ENCODE data around the gene NAE1.
"Not testable (repeated sequence)": the region's sequence is repeated elsewhere in the genome, so short reads cannot be mapped to it uniquely, and the experiment has no call there.

NAE1 gene

GRCh38 chr16:66800856-66801255 is 29.9 kb downstream of the NAE1 start:
- DNase-seq = no peak

- DNase-seq = no peak
These were observed 32.6 kb downstream of the NAE1 start for GRCh38 chr16:66798161-66798560.

- DNase-seq = not testable (repeated sequence)
These were observed 36.8 kb downstream of the NAE1 start for GRCh38 chr16:66793984-66794383.

DNA sequence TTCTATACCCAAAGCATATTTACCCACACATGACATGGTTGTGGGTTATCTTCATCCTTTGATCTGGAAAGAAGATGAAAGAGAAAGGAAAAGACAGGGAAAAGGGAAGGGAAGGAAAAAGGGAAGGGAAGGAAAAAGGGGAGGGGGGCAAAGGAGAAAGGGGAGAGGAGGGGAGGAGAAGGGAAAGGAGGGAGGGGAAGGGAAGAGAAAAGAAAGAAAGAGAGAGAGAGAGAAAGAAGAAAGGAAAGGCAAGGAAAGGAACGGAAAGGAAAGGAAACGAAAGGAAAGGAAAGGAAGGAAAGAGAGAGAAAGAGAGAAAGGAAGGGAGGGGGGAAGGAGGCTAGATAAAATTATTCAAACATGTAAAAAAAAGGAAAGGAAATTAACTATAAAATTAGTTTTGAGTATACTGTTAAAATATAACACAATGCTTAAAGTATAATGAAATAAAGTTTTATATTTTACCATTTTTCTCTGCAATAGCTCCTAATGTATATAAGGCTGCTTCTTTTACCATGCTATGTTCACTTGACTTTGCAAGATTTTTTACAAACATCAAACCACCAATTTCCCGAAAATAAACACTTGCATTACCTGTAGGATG is 40.5 kb downstream of the NAE1 start:
- DNase-seq = no peak

- DNase-seq = no peak
These were observed 43.3 kb downstream of the NAE1 start for GRCh38 chr16:66787427-66787826.

DNA sequence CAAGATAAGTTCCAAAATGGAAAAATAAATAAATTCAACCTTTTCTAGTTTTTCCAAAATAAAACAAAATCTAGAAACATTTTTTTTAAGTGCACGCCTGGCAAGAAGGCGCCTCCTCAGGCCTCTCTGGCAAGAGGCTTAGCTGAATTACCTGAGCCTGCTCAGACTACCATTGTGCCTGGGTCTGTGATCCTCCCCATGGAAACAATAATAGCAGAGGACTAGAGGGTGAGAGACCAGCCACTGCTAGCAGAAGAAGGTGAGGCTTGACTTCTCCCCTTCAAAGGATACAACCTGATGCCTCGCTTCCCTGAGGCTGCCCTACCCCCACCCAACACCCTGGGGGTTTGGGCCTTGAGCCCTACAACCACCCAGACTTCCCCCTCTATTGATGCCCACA is 44.2 kb downstream of the NAE1 start:
- no peak for DNase-seq

DNA sequence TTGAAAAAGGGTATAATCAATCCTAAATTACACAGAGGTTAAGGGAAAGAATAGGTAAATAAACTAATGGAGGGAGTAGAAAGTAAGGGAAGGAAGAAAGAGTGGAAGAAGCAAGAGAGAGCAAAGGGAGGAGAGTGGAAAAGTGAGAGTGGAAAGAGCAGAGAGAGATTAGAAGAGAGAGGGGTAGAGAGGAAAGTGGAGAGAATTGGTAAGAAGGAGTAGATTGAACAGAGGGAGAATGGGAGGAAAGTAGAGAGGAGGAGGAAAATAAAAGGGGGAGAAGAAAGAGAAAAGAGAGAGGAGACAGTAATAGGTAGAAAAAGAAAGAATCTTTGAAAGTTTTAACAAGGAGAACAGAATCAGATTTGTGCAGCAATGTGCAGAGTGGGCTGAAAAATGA is 54.3 kb downstream of the NAE1 start:
- no peak for DNase-seq

DNA sequence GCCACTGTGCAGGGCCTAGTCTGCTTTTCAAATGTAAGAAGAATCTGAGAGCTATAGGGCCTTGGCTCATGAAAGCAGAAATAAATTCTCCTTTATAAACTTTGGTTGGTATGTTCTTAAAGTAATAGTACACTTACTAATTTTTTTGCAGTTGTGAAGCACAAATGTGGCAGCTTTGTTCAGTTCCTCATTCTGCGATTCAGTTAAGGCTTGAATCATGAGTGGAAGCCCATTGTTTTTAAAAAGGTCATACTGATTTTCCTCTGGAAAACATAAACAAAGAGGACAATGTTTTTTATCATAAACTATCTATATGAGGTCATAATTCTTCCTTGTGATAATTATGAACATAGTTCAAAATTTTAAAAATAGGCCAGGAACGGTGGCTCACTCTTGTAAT is 55.8 kb downstream of the NAE1 start:
- DNase-seq = no peak

DNA sequence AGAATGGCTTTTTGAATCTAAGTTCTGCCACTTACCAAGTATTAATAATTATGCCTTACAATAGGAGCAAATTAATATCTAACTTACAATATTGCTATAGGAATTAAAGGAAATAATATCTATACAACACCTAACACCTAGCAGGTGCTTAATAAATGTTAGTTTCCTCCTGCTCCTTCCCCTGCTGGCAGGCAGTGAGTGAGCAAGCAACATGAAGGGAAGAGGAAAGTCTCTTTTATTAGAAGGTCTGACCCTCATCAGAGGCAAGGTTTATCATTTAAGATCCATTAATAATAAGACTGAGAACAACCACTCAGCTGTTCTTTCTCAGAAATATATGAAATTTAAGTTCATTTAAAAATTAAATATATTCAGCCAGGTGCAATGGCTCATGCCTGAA is 72.7 kb downstream of the NAE1 start:
- no peak for DNase-seq

DNA sequence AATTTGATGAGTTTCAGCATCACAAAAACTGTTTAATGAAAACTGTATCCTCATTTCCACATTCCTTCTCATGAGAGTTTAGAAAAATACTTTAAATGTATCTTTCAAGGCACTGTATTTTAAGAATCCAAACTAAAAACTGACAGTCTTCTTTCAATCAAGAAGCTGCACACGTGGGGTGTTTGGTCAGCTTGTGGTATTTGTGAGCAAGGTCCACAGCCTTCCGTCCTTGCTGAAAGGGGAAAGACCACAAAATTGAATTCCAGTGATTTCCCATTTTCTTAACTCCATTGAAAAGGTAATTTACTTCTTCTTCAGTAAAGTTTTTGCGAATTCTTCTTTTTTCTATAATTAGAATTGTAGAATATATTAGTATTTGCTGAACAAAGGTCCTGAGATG is 76.0 kb downstream of the NAE1 start:
- no peak for DNase-seq

DNA sequence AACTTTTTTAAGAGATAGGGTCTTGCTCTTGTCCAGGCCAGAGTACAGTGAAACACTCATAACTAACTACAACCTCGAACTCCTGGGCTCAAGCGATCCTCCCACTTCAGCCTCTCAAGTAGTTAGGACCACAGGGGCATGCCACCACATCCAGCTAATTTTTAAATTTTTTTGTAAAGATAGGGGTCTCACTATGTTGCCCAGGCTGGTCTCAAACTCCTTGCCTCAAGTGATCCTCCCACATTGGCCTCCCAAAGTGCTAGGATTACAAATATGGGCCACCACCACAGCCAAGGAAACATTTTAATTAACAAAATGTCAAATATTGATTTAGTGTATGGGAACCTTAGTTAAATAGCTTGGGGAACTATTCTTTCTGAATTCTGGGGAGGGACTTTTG is 76.6 kb downstream of the NAE1 start:
- no peak for DNase-seq

DNA sequence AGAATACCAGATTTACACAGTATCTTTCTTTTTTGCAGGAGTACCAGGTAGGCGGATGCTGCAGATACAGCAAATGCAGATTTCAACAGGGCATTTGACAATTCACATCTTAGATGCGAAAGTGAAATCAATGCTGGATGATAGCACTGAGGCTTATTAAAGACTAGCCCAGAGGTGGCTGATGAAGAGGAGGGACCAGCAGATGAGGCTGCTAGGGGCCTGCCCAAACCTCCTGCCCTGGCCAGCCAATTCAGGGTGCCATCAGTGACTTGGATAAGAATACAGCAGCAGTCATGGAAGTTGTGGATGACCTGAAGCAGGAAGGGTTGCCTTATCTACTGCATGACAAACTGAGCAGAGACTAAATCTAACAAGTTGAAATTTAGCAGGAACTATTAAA is 77.8 kb downstream of the NAE1 start:
- DNase-seq = peak in 1 of 5 experiments; percentile 16
